GM10266 (cell line): ENCODE measurements around the gene SNTG2.

Source experiments
- DNase-seq: peaks from one replicate; pipeline ENCODE4 v3.0.0; 2012; ENCODE audit errors: extremely low spot score
- CTCF ChIP-seq: IDR thresholded peaks from 2 replicates; pipeline ENCODE4 v1.5.1; 2012; ENCODE audit warnings: mild to moderate bottlenecking, low read depth; ENCODE audit not compliant: control insufficient read depth, insufficient read depth; ENCODE audit errors: missing control alignments

SNTG2 gene

GRCh38 chr2:1369905-1370304 is 419.3 kb downstream of the SNTG2 start:
- no peak for DNase-seq
- no peak for TF ChIP-seq CTCF

- no peak for TF ChIP-seq CTCF
- no peak for DNase-seq
Measured at GRCh38 chr2:1370461-1370860, 419.8 kb downstream of the SNTG2 start.

- no peak for TF ChIP-seq CTCF
- no peak for DNase-seq
Measured at GRCh38 chr2:1371082-1371481, 420.4 kb downstream of the SNTG2 start.

- no peak for DNase-seq
- no peak for TF ChIP-seq CTCF
Measured at GRCh38 chr2:1373830-1374229, 423.2 kb downstream of the SNTG2 start.

GRCh38 chr2:1374287-1374686 is 423.6 kb downstream of the SNTG2 start:
- no peak for DNase-seq
- no peak for TF ChIP-seq CTCF

GRCh38 chr2:1375794-1376193 is 425.1 kb downstream of the SNTG2 start:
- no peak for DNase-seq
- TF ChIP-seq CTCF = no peak

- TF ChIP-seq CTCF = no peak
- DNase-seq = no peak
Measured at GRCh38 chr2:1377473-1377872, 426.8 kb downstream of the SNTG2 start.
